ENCODE measurements around the gene VSX1. TPM values are rescaled to one million over a fixed set of nuclear protein-coding genes. Genes with fewer than 3 reads are reported as not detected.
A peak's percentile ranks its signal among the peaks of the same experiment; 100 is the strongest.

VSX1 gene
- total RNA-seq, 1 donor from 2014 or later = not detected

GRCh38 chr20:25061103-25061799, 20.7 kb downstream of the VSX1 start:
- H3K4me1 ChIP-seq (ENCODE audit: control insufficient read depth in 3 of 3, insufficient read depth in 3 of 3, low read length in 3 of 3) = peaks cover 11 to 31% (median 22%) of the 10 kb centered on the region in 3 donors
- H3K27me3 ChIP-seq (ENCODE audit: control insufficient read depth in 3 of 3, insufficient read depth in 3 of 3, low read length in 3 of 3) = peaks cover 0 to 8% (median 3%) of the 10 kb centered on the region in 3 donors
- no peak overlapping the region for H3K9ac ChIP-seq (ENCODE audit: low read depth in 1 of 3, low read length in 3 of 3)
- no peaks in the 10 kb centered on the region for H3K9me3 ChIP-seq (ENCODE audit: control insufficient read depth in 3 of 3, low read length in 3 of 3)
- no peak overlapping the region for H3K4me3 ChIP-seq (ENCODE audit: low read length in 3 of 3)
- no peaks in the 10 kb centered on the region for H3K36me3 ChIP-seq (ENCODE audit: control insufficient read depth in 3 of 3, insufficient read depth in 3 of 3, low read length in 3 of 3)
- H3K27ac ChIP-seq (ENCODE audit: low read depth, low read length) = no peak overlapping the region

GRCh38 chr20:25059866-25060465, 22.0 kb downstream of the VSX1 start:
- H3K27ac ChIP-seq (ENCODE audit: low read depth, low read length) = no peak overlapping the region
- H3K27me3 ChIP-seq (ENCODE audit: control insufficient read depth in 3 of 3, insufficient read depth in 3 of 3, low read length in 3 of 3) = peaks cover 0 to 5% (median 3%) of the 10 kb centered on the region in 3 donors
- H3K36me3 ChIP-seq (ENCODE audit: control insufficient read depth in 3 of 3, insufficient read depth in 3 of 3, low read length in 3 of 3) = peaks cover 0 to 6% (median 0%) of the 10 kb centered on the region in 3 donors
- no peak overlapping the region for H3K9ac ChIP-seq (ENCODE audit: low read depth in 1 of 3, low read length in 3 of 3)
- H3K9me3 ChIP-seq (ENCODE audit: control insufficient read depth in 3 of 3, low read length in 3 of 3) = no peaks in the 10 kb centered on the region
- H3K4me1 ChIP-seq (ENCODE audit: control insufficient read depth in 3 of 3, insufficient read depth in 3 of 3, low read length in 3 of 3) = peaks cover 20 to 33% (median 31%) of the 10 kb centered on the region in 3 donors
- no peak overlapping the region for H3K4me3 ChIP-seq (ENCODE audit: low read length in 3 of 3)

GRCh38 chr20:25058847-25059810, 22.8 kb downstream of the VSX1 start:
- peaks cover 0 to 6% (median 0%) of the 10 kb centered on the region in 3 donors for H3K36me3 ChIP-seq (ENCODE audit: control insufficient read depth in 3 of 3, insufficient read depth in 3 of 3, low read length in 3 of 3)
- no peaks in the 10 kb centered on the region for H3K9me3 ChIP-seq (ENCODE audit: control insufficient read depth in 3 of 3, low read length in 3 of 3)
- peaks cover 29 to 42% (median 40%) of the 10 kb centered on the region in 3 donors for H3K4me1 ChIP-seq (ENCODE audit: control insufficient read depth in 3 of 3, insufficient read depth in 3 of 3, low read length in 3 of 3)
- peak overlapping the region in 2 of 3 donors; percentile 92 to 98 for H3K9ac ChIP-seq (ENCODE audit: low read depth in 1 of 3, low read length in 3 of 3)
- H3K27ac ChIP-seq (ENCODE audit: low read depth, low read length) = peak overlapping the region; percentile 90
- peaks cover 0 to 3% (median 2%) of the 10 kb centered on the region in 3 donors for H3K27me3 ChIP-seq (ENCODE audit: control insufficient read depth in 3 of 3, insufficient read depth in 3 of 3, low read length in 3 of 3)
- peak overlapping the region; percentile 80 to 88 (median 88) for H3K4me3 ChIP-seq (ENCODE audit: low read length in 3 of 3)

GRCh38 chr20:25058051-25058846, 23.7 kb downstream of the VSX1 start, which contains the start of gene ACSS1:
Gene ACSS1, minus strand, starts transcription at chr20:25058139. Its CDS starts 37 bp downstream, at chr20:25058102.
- Histone ChIP-seq H3K27me3 (ENCODE audit: control insufficient read depth in 3 of 3, insufficient read depth in 3 of 3, low read length in 3 of 3) (no peaks in the 10 kb centered on the region), H3K27ac (ENCODE audit: low read depth, low read length) (peak within 1 kb of the TSS; percentile 90), H3K4me3 (ENCODE audit: low read length in 3 of 3) (peak within 1 kb of the TSS; percentile 80 to 88 (median 88)), H3K4me1 (ENCODE audit: control insufficient read depth in 3 of 3, insufficient read depth in 3 of 3, low read length in 3 of 3) (peaks cover 37 to 51% (median 48%) of the 10 kb centered on the region in 3 donors), H3K36me3 (ENCODE audit: control insufficient read depth in 3 of 3, insufficient read depth in 3 of 3, low read length in 3 of 3) (peaks cover 0 to 6% (median 0%) of the 10 kb centered on the region in 3 donors), H3K9ac (ENCODE audit: low read depth in 1 of 3, low read length in 3 of 3) (peak within 1 kb of the TSS; percentile 89 to 98 (median 92)), H3K9me3 (ENCODE audit: control insufficient read depth in 3 of 3, low read length in 3 of 3) (no peaks in the 10 kb centered on the region)

- Histone ChIP-seq H3K9me3 (ENCODE audit: control insufficient read depth in 3 of 3, low read length in 3 of 3) (no peaks in the 10 kb centered on the region), H3K9ac (ENCODE audit: low read depth in 1 of 3, low read length in 3 of 3) (peak overlapping the region; percentile 89 to 98 (median 92)), H3K4me1 (ENCODE audit: control insufficient read depth in 3 of 3, insufficient read depth in 3 of 3, low read length in 3 of 3) (peaks cover 45 to 58% (median 56%) of the 10 kb centered on the region in 3 donors)
These were observed 24.5 kb downstream of the VSX1 start for GRCh38 chr20:25057234-25058050.

GRCh38 chr20:25056690-25057233, 25.2 kb downstream of the VSX1 start:
- Histone ChIP-seq H3K36me3 (ENCODE audit: control insufficient read depth in 3 of 3, insufficient read depth in 3 of 3, low read length in 3 of 3) (peaks cover 0 to 6% (median 1%) of the 10 kb centered on the region in 3 donors), H3K9me3 (ENCODE audit: control insufficient read depth in 3 of 3, low read length in 3 of 3) (no peaks in the 10 kb centered on the region), H3K4me3 (ENCODE audit: low read length in 3 of 3) (peak overlapping the region; percentile 80 to 88 (median 88)), H3K27me3 (ENCODE audit: control insufficient read depth in 3 of 3, insufficient read depth in 3 of 3, low read length in 3 of 3) (no peaks in the 10 kb centered on the region), H3K27ac (ENCODE audit: low read depth, low read length) (peak overlapping the region; percentile 90), H3K4me1 (ENCODE audit: control insufficient read depth in 3 of 3, insufficient read depth in 3 of 3, low read length in 3 of 3) (peaks cover 51 to 65% (median 63%) of the 10 kb centered on the region in 3 donors), H3K9ac (ENCODE audit: low read depth in 1 of 3, low read length in 3 of 3) (peak overlapping the region; percentile 89 to 98 (median 92))

More at GRCh38 chr20:25057234-25058050, 24.5 kb downstream of the VSX1 start:
- Histone ChIP-seq H3K27ac (ENCODE audit: low read depth, low read length) (peak overlapping the region; percentile 90), H3K4me3 (ENCODE audit: low read length in 3 of 3) (peak overlapping the region; percentile 80 to 88 (median 88)), H3K27me3 (ENCODE audit: control insufficient read depth in 3 of 3, insufficient read depth in 3 of 3, low read length in 3 of 3) (no peaks in the 10 kb centered on the region), H3K36me3 (ENCODE audit: control insufficient read depth in 3 of 3, insufficient read depth in 3 of 3, low read length in 3 of 3) (peaks cover 0 to 6% (median 0%) of the 10 kb centered on the region in 3 donors)

- H3K27me3 ChIP-seq (ENCODE audit: control insufficient read depth in 3 of 3, insufficient read depth in 3 of 3, low read length in 3 of 3) = no peaks in the 10 kb centered on the region
- H3K4me1 ChIP-seq (ENCODE audit: control insufficient read depth in 3 of 3, insufficient read depth in 3 of 3, low read length in 3 of 3) = peaks cover 60 to 74% (median 71%) of the 10 kb centered on the region in 3 donors
- H3K9ac ChIP-seq (ENCODE audit: low read depth in 1 of 3, low read length in 3 of 3) = peak overlapping the region in 1 of 3 donors; percentile 98
- H3K9me3 ChIP-seq (ENCODE audit: control insufficient read depth in 3 of 3, low read length in 3 of 3) = no peaks in the 10 kb centered on the region
- H3K27ac ChIP-seq (ENCODE audit: low read depth, low read length) = peak overlapping the region; percentile 90
- H3K4me3 ChIP-seq (ENCODE audit: low read length in 3 of 3) = peak overlapping the region; percentile 24 to 88 (median 88)
- peaks cover 0 to 12% (median 2%) of the 10 kb centered on the region in 3 donors for H3K36me3 ChIP-seq (ENCODE audit: control insufficient read depth in 3 of 3, insufficient read depth in 3 of 3, low read length in 3 of 3)
These were observed 26.0 kb downstream of the VSX1 start for GRCh38 chr20:25055711-25056495.

All from skeletal muscle tissue (tissue), 4 donors.